Prostate gland (tissue), 2 donors: Measurements from ENCODE around the gene DNPEP. TPM values are rescaled to one million over a fixed set of nuclear protein-coding genes. Genes with fewer than 3 reads are reported as not detected.

ENCODE experiments used
- DNase-seq: peaks from one replicate; pipeline ENCODE4 v3.0.0-alpha.2; 2019; ENCODE audit warnings: low spot score
- H3K27ac ChIP-seq, 2 donors: fragments of 200-600 bp; sonication (generic); 2 replicates each; pipeline ENCODE4 v1.5.1; 2017 to 2019
- H3K27me3 ChIP-seq: fragments of 200-600 bp; sonication (generic); replicated peaks from 2 replicates; pipeline ENCODE4 v1.5.1; 2019; ENCODE audit not compliant: insufficient read depth
- H3K36me3 ChIP-seq, 2 donors: fragments of 200-600 bp; sonication (generic); 1 replicate in 1 of 2; 2 replicates in 1 of 2; pipeline versions ENCODE4 v1.5.1 to v1.8.1; 2017 to 2019
- H3K4me1 ChIP-seq: fragments of 200-600 bp; sonication (generic); replicated peaks from 2 replicates; pipeline ENCODE4 v1.5.1; 2019
- H3K4me3 ChIP-seq, 2 donors: fragments of 200-600 bp; sonication (generic); 2 replicates each; pipeline ENCODE4 v1.5.1; 2017 to 2019
- H3K9me3 ChIP-seq: fragments of 200-600 bp; sonication (generic); 2 replicates; pipeline ENCODE4 v1.5.1; 2017
- POLR2A ChIP-seq: fragments of 450-650 bp; IDR thresholded peaks from one replicate; pipeline ENCODE4 v1.6.1; 2016; ENCODE audit warnings: antibody characterized with exemption, mild to moderate bottlenecking
- POLR2AphosphoS5 ChIP-seq: sonication (generic); formaldehyde crosslinking; IDR thresholded peaks from one replicate; pipeline ENCODE4 v1.6.1; 2017; ENCODE audit warnings: antibody characterized with exemption
- WGBS: methylation state at CpG from one replicate; pipeline ENCODE4 v1.1.5; 2018; 5-methylcytosine and 5-hydroxymethylcytosine counted together
- intact Hi-C: fragments of 100-400 bp; cut with DNase I; formaldehyde crosslinking; loops from one replicate; pipeline ENCODE4 v1.14.2; 2022
- total RNA-seq, 2 donors: library from RNA; depleted of rRNA; stranded (reverse); fragments of >200 nt; gene quantifications; one replicate each; pipeline ENCODE4 v1.1.0, GENCODE V29; 2016
- TF ChIP-seq, protein P1 (sequence below), 4 experiments: fragments of 200-600 bp in 2 of 4; fragments of 450-650 bp in 2 of 4; sonication (generic) in 2 of 4; IDR thresholded peaks; 1 replicate in 3 of 4; 2 replicates in 1 of 4; pipeline ENCODE4 v1.5.1; 2016 to 2019; ENCODE audit warnings: antibody characterized with exemption in 4 of 4, mild to moderate bottlenecking in 2 of 4, moderate library complexity in 2 of 4

Gene DNPEP
- total RNA-seq, 2 donors from 2014 or later = 54.1 to 82.4 TPM

GRCh38 chr2:219358170-219359075 lies 29.3 kb downstream of the DNPEP start:
- H3K27me3 ChIP-seq = peaks cover 11% of the 10 kb centered on the region
- no peak for DNase-seq
- H3K4me3 ChIP-seq = no peak overlapping the region

GRCh38 chr2:219356834-219357233 lies 30.9 kb downstream of the DNPEP start:
- no peaks in the 10 kb centered on the region for H3K9me3 ChIP-seq
- H3K4me3 ChIP-seq = no peak overlapping the region
- no peaks in the 10 kb centered on the region for H3K36me3 ChIP-seq
- WGBS = 88% methylated on average over 1 of the region's 1 CpG
- H3K4me1 ChIP-seq = no peaks in the 10 kb centered on the region
- no peak for DNase-seq
- TF ChIP-seq POLR2AphosphoS5 (no peak), POLR2A (no peak)
- TF ChIP-seq, protein P1, sequence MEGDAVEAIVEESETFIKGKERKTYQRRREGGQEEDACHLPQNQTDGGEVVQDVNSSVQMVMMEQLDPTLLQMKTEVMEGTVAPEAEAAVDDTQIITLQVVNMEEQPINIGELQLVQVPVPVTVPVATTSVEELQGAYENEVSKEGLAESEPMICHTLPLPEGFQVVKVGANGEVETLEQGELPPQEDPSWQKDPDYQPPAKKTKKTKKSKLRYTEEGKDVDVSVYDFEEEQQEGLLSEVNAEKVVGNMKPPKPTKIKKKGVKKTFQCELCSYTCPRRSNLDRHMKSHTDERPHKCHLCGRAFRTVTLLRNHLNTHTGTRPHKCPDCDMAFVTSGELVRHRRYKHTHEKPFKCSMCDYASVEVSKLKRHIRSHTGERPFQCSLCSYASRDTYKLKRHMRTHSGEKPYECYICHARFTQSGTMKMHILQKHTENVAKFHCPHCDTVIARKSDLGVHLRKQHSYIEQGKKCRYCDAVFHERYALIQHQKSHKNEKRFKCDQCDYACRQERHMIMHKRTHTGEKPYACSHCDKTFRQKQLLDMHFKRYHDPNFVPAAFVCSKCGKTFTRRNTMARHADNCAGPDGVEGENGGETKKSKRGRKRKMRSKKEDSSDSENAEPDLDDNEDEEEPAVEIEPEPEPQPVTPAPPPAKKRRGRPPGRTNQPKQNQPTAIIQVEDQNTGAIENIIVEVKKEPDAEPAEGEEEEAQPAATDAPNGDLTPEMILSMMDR (IDR thresholded peaks at IDR 0.05) = no peak
- H3K27me3 ChIP-seq = peaks cover 11% of the 10 kb centered on the region
- H3K27ac ChIP-seq = no peak overlapping the region
- intact Hi-C loops = no loop called here

More at GRCh38 chr2:219358170-219359075, 29.3 kb downstream of the DNPEP start:
- Histone ChIP-seq H3K9me3 (no peaks in the 10 kb centered on the region), H3K4me1 (no peaks in the 10 kb centered on the region), H3K27ac (no peak overlapping the region), H3K36me3 (no peaks in the 10 kb centered on the region)
- 3% methylated on average over 57 of the region's 66 CpGs for WGBS
- intact Hi-C loops = no loop called here
- TF ChIP-seq, protein P1 (IDR thresholded peaks at IDR 0.05) = no peak
- TF ChIP-seq POLR2AphosphoS5 = no peak

GRCh38 chr2:219354582-219354981 lies 33.1 kb downstream of the DNPEP start:
- TF ChIP-seq, protein P1 (IDR thresholded peaks at IDR 0.05) = no peak
- TF ChIP-seq POLR2A (no peak), POLR2AphosphoS5 (no peak)
- no peak for DNase-seq
- H3K36me3 ChIP-seq = no peaks in the 10 kb centered on the region
- intact Hi-C loops = no loop called here
- peaks cover 11% of the 10 kb centered on the region for H3K27me3 ChIP-seq
- H3K4me1 ChIP-seq = no peaks in the 10 kb centered on the region
- no peaks in the 10 kb centered on the region for H3K9me3 ChIP-seq
- no peak overlapping the region for H3K4me3 ChIP-seq
- 65% methylated on average over 4 of the region's 4 CpGs for WGBS
- H3K27ac ChIP-seq = no peak overlapping the region

DNA sequence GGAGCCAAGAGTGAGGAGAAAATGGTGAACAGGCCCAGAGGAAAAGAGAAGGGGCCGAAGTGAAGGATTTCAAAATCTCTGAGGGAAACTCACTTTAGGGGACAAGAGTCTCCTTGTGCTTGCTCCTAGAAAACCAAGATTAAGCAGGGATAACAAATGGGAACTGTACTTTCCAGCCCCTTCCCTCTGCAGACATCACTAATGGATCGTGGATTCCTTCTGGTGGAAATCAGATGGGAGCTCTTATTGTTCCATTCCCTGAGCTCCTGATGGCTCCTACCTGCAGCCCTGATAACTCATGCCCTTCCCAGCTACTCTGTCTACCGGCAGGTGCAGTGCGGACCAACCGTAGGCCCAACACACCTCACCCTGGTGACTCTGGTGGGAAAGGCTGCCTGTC lies 34.6 kb downstream of the DNPEP start:
- no peaks in the 10 kb centered on the region for H3K36me3 ChIP-seq
- 75% methylated on average over 5 of the region's 5 CpGs for WGBS
- no peak overlapping the region for H3K27ac ChIP-seq
- peaks cover 1% of the 10 kb centered on the region for H3K27me3 ChIP-seq
- TF ChIP-seq, protein P1 (IDR thresholded peaks at IDR 0.05) = no peak
- TF ChIP-seq POLR2A (no peak), POLR2AphosphoS5 (no peak)
- no peaks in the 10 kb centered on the region for H3K9me3 ChIP-seq
- H3K4me1 ChIP-seq = no peaks in the 10 kb centered on the region
- intact Hi-C loops = no loop called here
- H3K4me3 ChIP-seq = no peak overlapping the region
- DNase-seq = no peak
